ENCODE data around the gene ELOVL1. TPM values are rescaled to one million over a fixed set of nuclear protein-coding genes. Genes with fewer than 3 reads are reported as not detected.

The ELOVL1 gene
- total RNA-seq, 1 donor from 2014 or later: 61.9 TPM

DNA sequence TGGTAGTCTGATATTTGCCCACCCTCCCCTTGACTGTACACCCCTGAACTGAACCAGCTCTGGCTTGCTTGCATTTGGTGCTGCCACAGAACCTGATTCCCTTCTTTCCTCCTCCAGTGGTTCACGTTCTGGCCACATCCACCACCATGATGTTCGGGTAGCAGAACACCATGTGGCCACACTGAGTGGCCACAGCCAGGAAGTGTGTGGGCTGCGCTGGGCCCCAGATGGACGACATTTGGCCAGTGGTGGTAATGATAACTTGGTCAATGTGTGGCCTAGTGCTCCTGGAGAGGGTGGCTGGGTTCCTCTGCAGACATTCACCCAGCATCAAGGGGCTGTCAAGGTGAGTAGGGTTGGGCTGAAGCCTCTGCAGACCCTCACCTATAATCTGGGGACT is 7.2 kb downstream of the ELOVL1 start:
- Mint-ChIP-seq H3K4me1 (ENCODE audit: unreplicated experiment) (peaks cover 44% of the 10 kb centered on the region), H3K36me3 (ENCODE audit: unreplicated experiment) (peaks cover 19% of the 10 kb centered on the region), H3K9me3 (ENCODE audit: unreplicated experiment) (no peaks in the 10 kb centered on the region), H3K27ac (ENCODE audit: unreplicated experiment) (no peak overlapping the region), H3K4me3 (ENCODE audit: unreplicated experiment) (peak overlapping the region; percentile 88), H3K27me3 (ENCODE audit: unreplicated experiment) (no peaks in the 10 kb centered on the region)
- TF ChIP-seq, protein P1, sequence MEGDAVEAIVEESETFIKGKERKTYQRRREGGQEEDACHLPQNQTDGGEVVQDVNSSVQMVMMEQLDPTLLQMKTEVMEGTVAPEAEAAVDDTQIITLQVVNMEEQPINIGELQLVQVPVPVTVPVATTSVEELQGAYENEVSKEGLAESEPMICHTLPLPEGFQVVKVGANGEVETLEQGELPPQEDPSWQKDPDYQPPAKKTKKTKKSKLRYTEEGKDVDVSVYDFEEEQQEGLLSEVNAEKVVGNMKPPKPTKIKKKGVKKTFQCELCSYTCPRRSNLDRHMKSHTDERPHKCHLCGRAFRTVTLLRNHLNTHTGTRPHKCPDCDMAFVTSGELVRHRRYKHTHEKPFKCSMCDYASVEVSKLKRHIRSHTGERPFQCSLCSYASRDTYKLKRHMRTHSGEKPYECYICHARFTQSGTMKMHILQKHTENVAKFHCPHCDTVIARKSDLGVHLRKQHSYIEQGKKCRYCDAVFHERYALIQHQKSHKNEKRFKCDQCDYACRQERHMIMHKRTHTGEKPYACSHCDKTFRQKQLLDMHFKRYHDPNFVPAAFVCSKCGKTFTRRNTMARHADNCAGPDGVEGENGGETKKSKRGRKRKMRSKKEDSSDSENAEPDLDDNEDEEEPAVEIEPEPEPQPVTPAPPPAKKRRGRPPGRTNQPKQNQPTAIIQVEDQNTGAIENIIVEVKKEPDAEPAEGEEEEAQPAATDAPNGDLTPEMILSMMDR (IDR thresholded peaks at IDR 0.05): no peak
- DNase-seq (ENCODE audit: extremely low spot score, unreplicated experiment): no peak

DNA sequence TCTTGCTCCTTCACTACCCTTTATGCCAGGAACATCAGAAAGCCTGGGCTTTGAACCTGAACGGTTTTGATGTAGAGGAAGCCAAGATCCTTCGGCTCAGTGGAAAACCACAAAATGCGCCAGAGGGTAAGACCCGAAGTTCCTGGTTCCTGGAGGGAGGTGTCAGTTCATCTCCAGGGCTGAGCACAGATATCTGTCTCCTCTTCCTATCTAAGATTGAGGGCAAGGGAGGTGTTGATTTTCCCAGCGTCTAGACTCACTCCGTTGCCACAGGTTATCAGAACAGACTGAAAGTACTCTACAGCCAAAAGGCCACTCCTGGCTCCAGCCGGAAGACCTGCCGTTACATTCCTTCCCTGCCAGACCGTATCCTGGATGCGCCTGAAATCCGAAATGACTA is 8.1 kb downstream of the ELOVL1 start:
- no peaks in the 10 kb centered on the region for H3K27me3 Mint-ChIP-seq (ENCODE audit: unreplicated experiment)
- H3K9me3 Mint-ChIP-seq (ENCODE audit: unreplicated experiment): no peaks in the 10 kb centered on the region
- DNase-seq (ENCODE audit: extremely low spot score, unreplicated experiment): no peak
- H3K36me3 Mint-ChIP-seq (ENCODE audit: unreplicated experiment): peaks cover 14% of the 10 kb centered on the region
- peak overlapping the region; percentile 88 for H3K4me3 Mint-ChIP-seq (ENCODE audit: unreplicated experiment)
- TF ChIP-seq, protein P1 (IDR thresholded peaks at IDR 0.05): no peak
- peak overlapping the region; percentile 21 for H3K27ac Mint-ChIP-seq (ENCODE audit: unreplicated experiment)
- H3K4me1 Mint-ChIP-seq (ENCODE audit: unreplicated experiment): peaks cover 40% of the 10 kb centered on the region

DNA sequence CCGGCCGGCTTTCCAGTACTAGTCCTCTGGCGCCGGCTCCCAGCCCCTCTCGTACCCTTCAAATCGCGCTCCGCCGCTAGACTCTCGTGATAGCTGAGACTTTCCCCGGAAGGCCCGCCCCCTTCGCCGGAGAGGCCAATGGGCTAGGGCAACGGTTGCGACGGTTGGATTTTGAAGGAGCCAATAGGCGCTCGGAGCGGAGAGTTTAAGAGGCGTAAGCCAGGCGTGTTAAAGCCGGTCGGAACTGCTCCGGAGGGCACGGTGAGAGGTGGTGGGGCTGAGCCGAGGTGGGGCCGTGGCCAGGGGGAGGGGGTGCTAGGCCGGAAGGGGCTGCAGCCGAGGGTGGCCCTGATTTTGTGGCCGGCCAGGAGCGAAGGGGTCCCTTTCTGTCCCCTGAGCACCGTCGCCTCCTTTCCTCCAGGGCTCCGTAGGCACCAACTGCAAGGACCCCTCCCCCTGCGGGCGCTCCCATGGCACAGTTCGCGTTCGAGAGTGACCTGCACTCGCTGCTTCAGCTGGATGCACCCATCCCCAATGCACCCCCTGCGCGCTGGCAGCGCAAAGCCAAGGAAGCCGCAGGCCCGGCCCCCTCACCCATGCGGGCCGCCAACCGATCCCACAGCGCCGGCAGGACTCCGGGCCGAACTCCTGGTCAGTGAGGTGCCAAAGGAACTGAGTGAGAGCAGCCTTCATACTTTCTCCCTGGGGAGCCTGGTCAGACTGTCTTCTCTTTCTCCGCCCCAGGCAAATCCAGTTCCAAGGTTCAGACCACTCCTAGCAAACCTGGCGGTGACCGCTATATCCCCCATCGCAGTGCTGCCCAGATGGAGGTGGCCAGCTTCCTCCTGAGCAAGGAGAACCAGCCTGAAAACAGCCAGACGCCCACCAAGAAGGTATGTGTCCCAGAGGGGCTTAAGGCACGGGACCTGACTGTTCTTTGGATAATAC is 8.8 kb downstream of the ELOVL1 start, which contains the start of gene CDC20:
CDC20 (plus strand) TSS at position 236 of the 948 bp plus-strand sequence; CDS start at position 471, 235 bp downstream.
- TF ChIP-seq, protein P1 (IDR thresholded peaks at IDR 0.05): no peak
- Mint-ChIP-seq H3K9me3 (ENCODE audit: unreplicated experiment) (no peaks in the 10 kb centered on the region), H3K27me3 (ENCODE audit: unreplicated experiment) (no peaks in the 10 kb centered on the region), H3K4me1 (ENCODE audit: unreplicated experiment) (peaks cover 40% of the 10 kb centered on the region), H3K27ac (ENCODE audit: unreplicated experiment) (peak within 1 kb of the TSS; percentile 94), H3K4me3 (ENCODE audit: unreplicated experiment) (peak within 1 kb of the TSS; percentile 88), H3K36me3 (ENCODE audit: unreplicated experiment) (peaks cover 10% of the 10 kb centered on the region)
- peak; percentile 99 for DNase-seq (ENCODE audit: extremely low spot score, unreplicated experiment)

DNA sequence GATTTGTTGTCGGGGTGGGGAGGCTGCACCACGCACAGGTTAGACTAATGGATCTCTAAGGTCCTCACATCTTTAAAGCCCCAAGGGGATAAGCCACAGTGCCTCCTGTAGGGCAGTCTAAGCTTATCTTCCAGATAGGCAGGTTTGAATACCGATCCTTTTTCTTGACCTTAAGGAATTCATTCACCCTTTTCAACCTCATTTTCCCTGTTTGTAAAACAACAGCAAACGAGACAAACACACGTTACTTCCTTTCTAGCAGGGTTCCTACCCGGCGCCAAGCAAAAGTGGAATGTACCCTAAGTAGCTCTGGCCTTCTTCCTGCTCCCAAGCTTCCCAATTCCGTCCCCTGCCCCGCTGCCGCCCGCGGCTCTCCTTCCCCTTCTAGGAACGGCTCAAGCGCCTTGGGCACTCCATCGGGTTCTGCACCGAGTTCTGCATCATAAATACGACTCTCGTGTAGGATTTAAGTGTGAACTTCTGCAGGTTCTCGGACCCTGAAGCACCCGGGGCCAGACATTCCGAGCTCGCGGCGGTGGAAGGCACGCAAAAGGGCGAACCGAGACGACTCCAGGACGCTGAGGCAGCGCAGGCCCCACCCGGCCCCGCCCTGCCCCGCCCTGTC is 9.6 kb downstream of the ELOVL1 start:
- TF ChIP-seq, protein P1 (IDR thresholded peaks at IDR 0.05): peak; percentile 48
- Mint-ChIP-seq H3K27me3 (ENCODE audit: unreplicated experiment) (no peaks in the 10 kb centered on the region), H3K27ac (ENCODE audit: unreplicated experiment) (peak overlapping the region; percentile 94), H3K4me3 (ENCODE audit: unreplicated experiment) (peak overlapping the region; percentile 88), H3K4me1 (ENCODE audit: unreplicated experiment) (peaks cover 38% of the 10 kb centered on the region), H3K9me3 (ENCODE audit: unreplicated experiment) (no peaks in the 10 kb centered on the region), H3K36me3 (ENCODE audit: unreplicated experiment) (peaks cover 6% of the 10 kb centered on the region)
- DNase-seq (ENCODE audit: extremely low spot score, unreplicated experiment): no peak

DNA sequence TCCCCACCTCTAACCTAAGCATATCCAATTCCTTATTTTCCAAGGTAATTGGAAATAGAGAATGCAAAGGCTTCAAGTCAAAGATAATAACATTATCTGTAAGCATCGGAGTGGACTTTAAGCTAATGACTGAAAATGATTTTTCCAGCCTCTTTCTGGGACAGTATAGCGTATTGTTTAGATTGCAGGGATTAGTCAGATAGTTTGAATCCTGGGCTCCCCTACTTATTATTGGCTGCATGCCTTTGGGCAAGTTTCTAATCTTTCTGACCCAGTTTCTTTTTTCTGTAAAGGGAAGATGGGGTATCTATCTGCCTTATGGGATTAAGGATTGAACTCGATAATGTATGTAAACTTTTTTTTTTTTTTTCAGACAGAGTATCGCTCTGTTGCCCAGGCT is 10.6 kb downstream of the ELOVL1 start:
- Mint-ChIP-seq H3K36me3 (ENCODE audit: unreplicated experiment) (peaks cover 2% of the 10 kb centered on the region), H3K9me3 (ENCODE audit: unreplicated experiment) (no peaks in the 10 kb centered on the region), H3K4me1 (ENCODE audit: unreplicated experiment) (peaks cover 38% of the 10 kb centered on the region), H3K27me3 (ENCODE audit: unreplicated experiment) (no peaks in the 10 kb centered on the region), H3K27ac (ENCODE audit: unreplicated experiment) (no peak overlapping the region), H3K4me3 (ENCODE audit: unreplicated experiment) (no peak overlapping the region)
- TF ChIP-seq, protein P1 (IDR thresholded peaks at IDR 0.05): no peak
- DNase-seq (ENCODE audit: extremely low spot score, unreplicated experiment): no peak

Measured in osteocyte (in vitro differentiated cells).